Activated CD8-positive, alpha-beta memory T cell treated with anti-CD3 and anti-CD28 coated beads, Interleukin-2, amount 50 U/mL, for 24 hours (primary cell): Measurements from ENCODE around the gene SETD4.

ENCODE experiments used
- DNase-seq: peaks from one replicate; pipeline ENCODE4 v3.0.0-alpha.2; 2020; ENCODE audit errors: extremely low read depth

The SETD4 gene

GRCh38 chr21:36008505-36008904 is 51.8 kb downstream of the SETD4 start:
- DNase-seq, result no peak

DNA sequence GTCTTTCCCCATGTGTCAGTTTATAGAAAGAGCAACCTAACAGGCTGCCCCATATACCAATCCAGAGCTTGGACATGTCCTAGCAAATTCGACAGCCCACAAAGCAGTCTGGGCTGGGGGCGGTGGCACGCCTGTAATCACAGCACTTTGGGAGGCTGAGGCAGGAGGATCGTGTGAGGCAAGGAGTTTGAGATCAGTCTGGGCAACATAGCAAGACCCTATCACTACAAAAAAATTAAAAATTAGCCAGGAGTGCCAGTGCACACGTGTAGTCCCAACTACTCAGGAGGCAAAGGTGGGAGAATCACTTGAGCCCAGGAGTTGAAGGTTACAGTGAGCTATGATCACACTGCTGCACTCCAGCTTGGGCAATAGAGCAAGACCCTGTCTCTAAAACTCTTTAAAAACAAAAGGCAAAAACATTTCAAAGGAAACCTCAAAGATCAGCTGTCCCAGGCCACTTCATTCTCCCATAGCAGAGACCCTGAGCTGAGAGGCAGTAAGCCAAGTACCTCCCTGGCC is 54.4 kb downstream of the SETD4 start:
- no peak for DNase-seq

GRCh38 chr21:36005018-36005417 is 55.3 kb downstream of the SETD4 start:
- DNase-seq, result no peak

- DNase-seq, result no peak
These were observed 55.9 kb downstream of the SETD4 start for GRCh38 chr21:36004441-36004840.

- DNase-seq, result no peak
These were observed 56.5 kb downstream of the SETD4 start for GRCh38 chr21:36003776-36004175.

- no peak for DNase-seq
These were observed 64.1 kb downstream of the SETD4 start for GRCh38 chr21:35996217-35996616.

- DNase-seq, result no peak
These were observed 64.7 kb downstream of the SETD4 start for GRCh38 chr21:35995522-35996088.

- DNase-seq, result no peak
These were observed 65.7 kb downstream of the SETD4 start for GRCh38 chr21:35994613-35995012.

DNA sequence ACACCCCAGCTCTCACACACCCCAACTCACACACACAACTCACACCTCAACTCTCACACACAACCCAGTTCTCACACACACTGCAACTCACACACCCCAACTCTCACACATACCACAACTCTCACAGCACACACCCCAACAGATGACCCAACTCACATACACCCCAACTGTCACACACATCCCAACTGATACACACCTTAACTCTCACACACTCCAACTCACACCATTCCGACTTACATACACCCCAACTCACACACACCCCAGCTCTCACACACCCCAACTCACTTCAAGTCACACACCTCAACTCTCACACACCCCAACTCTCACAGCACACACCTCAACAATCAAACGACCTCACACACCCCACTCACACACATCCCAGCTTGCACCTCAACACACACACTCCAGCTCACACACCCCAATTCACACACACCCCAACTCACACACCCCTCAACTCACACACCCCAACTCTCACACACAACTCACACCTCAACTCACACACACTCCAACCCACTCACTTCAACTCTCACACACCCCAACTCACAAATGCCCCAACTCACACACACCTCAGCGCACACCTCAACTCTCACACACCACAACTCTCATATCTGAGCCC is 66.3 kb downstream of the SETD4 start:
- no peak for DNase-seq

GRCh38 chr21:35991131-35991530 is 69.2 kb downstream of the SETD4 start:
- no peak for DNase-seq

- no peak for DNase-seq
These were observed 69.7 kb downstream of the SETD4 start for GRCh38 chr21:35990609-35991008.

DNA sequence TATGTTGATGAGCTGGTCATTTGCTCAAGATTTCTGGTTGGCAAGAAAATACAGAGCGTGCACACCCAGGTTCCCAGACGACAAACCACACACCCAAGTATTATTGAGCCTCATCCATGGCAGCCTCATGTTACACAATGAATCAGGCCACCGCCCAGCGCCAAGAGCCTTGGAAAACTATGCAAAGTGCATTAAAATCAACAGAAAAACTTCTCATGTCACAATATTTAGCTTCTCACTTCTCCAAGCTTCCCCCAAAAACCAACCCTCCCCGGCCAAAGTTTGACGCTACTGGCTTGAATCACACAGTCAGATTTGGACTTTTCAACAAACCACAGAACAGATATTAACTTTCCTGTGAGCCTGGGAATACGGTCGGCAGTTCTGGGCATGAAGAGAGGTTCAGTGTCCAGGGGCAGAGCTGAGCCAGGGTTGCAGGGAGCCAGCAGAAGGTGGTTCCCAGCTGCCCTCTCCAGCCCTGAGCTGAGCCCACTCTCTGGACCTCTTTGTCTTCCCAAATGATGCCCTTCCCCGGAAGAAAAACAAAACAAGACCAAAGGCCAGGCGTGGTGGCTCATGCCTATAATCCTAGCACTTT is 71.1 kb downstream of the SETD4 start:
- no peak for DNase-seq

DNA sequence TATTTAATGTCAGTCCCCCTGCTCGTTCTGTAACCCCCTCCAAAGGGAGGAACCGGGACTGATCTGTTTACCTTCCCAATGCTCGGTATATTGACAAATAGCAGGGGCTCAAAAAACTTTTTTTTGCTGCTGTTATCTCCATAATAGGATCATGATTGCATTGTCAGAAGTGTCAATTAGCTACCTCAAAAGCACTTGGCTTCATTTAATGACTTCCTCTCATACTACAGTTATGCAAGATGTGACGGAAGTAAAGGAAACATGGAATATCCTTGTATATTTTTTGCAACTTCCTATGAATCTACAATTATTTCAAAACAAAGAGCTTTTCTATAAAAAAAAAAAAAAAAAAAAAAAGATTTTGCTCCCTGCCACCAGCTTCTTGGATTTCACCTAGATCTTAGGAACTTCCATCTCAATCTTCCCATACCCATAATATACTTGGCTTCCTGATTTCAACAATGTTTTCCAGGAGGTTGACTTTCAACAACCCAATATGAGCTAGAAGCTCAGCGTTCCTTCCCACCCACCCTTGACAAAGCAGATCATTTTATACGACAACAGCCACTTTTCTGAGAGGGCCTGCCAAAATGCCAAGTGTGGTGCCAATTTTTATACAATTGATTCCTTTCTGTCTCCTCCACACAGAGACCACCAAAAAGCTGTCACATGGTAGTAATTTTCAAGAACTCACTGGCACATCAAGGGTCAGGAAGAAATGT is 71.7 kb downstream of the SETD4 start:
- no peak for DNase-seq

DNA sequence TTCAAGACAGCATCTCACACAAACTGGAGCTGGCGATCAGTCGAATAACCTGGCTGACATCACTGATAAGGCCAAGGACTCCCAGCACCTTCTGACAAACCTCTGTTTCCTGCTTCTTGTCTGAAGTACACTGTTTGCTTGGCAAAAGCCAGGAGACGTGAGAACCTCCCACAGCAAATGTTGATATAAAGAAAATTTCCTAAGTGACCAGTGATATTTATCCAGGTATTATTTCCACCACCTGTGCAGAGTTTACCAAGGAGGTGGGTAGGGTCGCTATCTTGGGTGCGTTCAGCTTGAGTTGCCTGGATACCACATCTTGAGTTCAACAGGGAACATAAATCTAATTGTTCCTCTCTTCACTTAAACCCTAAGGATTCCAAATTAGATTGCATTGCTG is 72.9 kb downstream of the SETD4 start:
- no peak for DNase-seq

DNA sequence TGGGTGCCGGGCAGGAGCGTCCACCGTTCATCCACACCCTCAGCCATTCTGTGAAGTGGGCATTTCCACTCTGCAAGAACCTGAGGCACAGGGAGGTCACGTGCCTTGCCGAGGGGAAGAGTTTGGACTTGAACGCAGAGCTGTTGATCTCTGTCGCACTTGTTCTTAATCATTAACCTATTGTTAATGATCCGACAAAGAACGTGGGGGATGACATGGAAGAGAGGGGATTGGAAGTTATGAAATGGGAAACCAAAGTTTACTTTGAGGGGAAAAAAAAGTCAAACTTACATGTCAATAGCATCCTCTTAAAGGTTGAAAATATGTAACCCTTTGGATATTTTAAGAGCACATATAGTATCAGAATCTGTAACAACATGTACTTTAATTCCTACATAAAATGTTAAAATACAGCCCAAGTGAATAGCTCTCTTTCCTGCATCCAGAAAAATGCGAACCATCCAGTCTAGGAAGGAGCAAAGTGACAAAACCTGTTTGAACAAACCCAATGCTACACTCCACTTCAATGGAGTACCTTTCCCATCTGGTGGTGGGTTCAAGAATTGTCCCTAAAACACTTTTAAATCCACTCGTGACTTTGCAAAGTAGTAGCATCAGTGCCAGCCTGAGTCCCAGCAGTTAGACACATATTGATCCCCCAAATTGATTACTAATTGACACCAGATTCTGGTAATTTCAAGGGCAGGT is 75.5 kb downstream of the SETD4 start:
- DNase-seq, result no peak
